Hepatocyte (in vitro differentiated cells): ENCODE data around the gene TEX29.

Source experiments
- CTCF ChIP-seq: fragments of 200-600 bp; sonication (generic); IDR thresholded peaks from 2 replicates; pipeline ENCODE4 v1.5.1; 2016; ENCODE audit warnings: antibody characterized with exemption, mild to moderate bottlenecking; ENCODE audit not compliant: poor library complexity
- EZH2 ChIP-seq: fragments of 200-600 bp; sonication (generic); IDR thresholded peaks from 2 replicates; pipeline ENCODE4 v1.6.1; 2016; ENCODE audit warnings: antibody characterized with exemption, mild to moderate bottlenecking, borderline replicate concordance
- EZH2phosphoT487 ChIP-seq: fragments of 200-600 bp; sonication (generic); IDR thresholded peaks from one replicate; pipeline ENCODE4 v1.6.1; 2018; ENCODE audit warnings: antibody characterized with exemption, mild to moderate bottlenecking, low read depth, moderate library complexity; ENCODE audit not compliant: unreplicated experiment, severe bottlenecking

- TF ChIP-seq CTCF (no peak), EZH2phosphoT487 (no peak), EZH2 (no peak)
Observed at GRCh38 chr13:111329641-111330040, 9.2 kb downstream of the TEX29 start.
